ENCODE measurements around the gene EMX1. TPM values are rescaled to one million over a fixed set of nuclear protein-coding genes. Genes with fewer than 3 reads are reported as not detected.
A peak's percentile ranks its signal among the peaks of the same experiment; 100 is the strongest.

Gene EMX1
- total RNA-seq, 1 experiment from 2014 or later = 0.72 TPM

GRCh38 chr2:72927619-72928550 lies 10.6 kb downstream of the EMX1 start:
- Histone ChIP-seq H3K27ac (ENCODE audit: insufficient read length, low read depth, low read length) (no peak overlapping the region), H2BK5ac (ENCODE audit: insufficient read length, low read length) (no peak overlapping the region), H2BK20ac (ENCODE audit: low read depth, low read length, poor library complexity, severe bottlenecking) (no peak overlapping the region), H2AK5ac (ENCODE audit: insufficient read length, low read length) (no peak overlapping the region), H2BK120ac (ENCODE audit: low read depth, low read length, poor library complexity, severe bottlenecking) (no peak overlapping the region), H3K9ac (ENCODE audit: extremely low read depth, insufficient read length, low read length) (no peak overlapping the region), H3K27me3 (ENCODE audit: insufficient read depth, low read length) (peaks cover 59% of the 10 kb centered on the region), H3K79me1 (ENCODE audit: insufficient read depth, low read depth, low read length, poor library complexity, severe bottlenecking) (no peaks in the 10 kb centered on the region), H2BK12ac (ENCODE audit: insufficient read length, low read depth, low read length) (no peak overlapping the region), H3K9me3 (ENCODE audit: control insufficient read depth, low read depth, low read length) (no peaks in the 10 kb centered on the region), H3T11ph (ENCODE audit: low read length) (no peak overlapping the region), H3K23me2 (ENCODE audit: insufficient read length, low read depth, low read length, poor library complexity, severe bottlenecking) (peaks cover 9% of the 10 kb centered on the region), H4K5ac (ENCODE audit: insufficient read length, low read depth, low read length) (no peak overlapping the region), H4K91ac (ENCODE audit: insufficient read length, low read depth, low read length) (no peak overlapping the region), H3K4ac (ENCODE audit: low read depth, low read length) (no peak overlapping the region), H3K56ac (ENCODE audit: insufficient read length, low read depth, low read length) (no peak overlapping the region), H4K20me1 (ENCODE audit: control insufficient read depth, insufficient read depth, insufficient read length) (no peaks in the 10 kb centered on the region), H3K79me2 (ENCODE audit: insufficient read depth, low read length) (no peaks in the 10 kb centered on the region), H4K8ac (replicated peaks; ENCODE audit: insufficient read length, low read depth, low read length) (no peak overlapping the region), H2AFZ (ENCODE audit: low read length) (no peak overlapping the region), H3K4me2 (ENCODE audit: insufficient read depth, insufficient read length, low read length) (no peak overlapping the region), H3K14ac (ENCODE audit: insufficient read depth, low read length) (no peak overlapping the region), H3K4me1 (ENCODE audit: insufficient read depth, low read length) (no peaks in the 10 kb centered on the region), H3K23ac (ENCODE audit: insufficient read length, low read depth, low read length) (no peak overlapping the region), H2BK15ac (ENCODE audit: low read depth, low read length) (no peak overlapping the region), H3K18ac (ENCODE audit: insufficient read length, low read depth, low read length) (no peak overlapping the region)
- Mint-ChIP-seq H3K9me3 (peaks cover 0 to 2% of the 10 kb centered on the region in 2 experiments; a peak in 1 of 5 replicates), H3K27ac (no peak overlapping the region), H3K4me3 (no peak overlapping the region), H3K36me3 (ENCODE audit: insufficient read depth in 1 of 3, low read depth in 3 of 3) (no peaks in the 10 kb centered on the region; a peak in 1 of 7 replicates), H3K27me3 (ENCODE audit: low read depth) (no peaks in the 10 kb centered on the region; the same call in 1 of the 2 replicates), H3K4me1 (peaks cover 15 to 17% of the 10 kb centered on the region in 2 experiments)
- no CpG with 5 or more reads among the region's 8 CpGs for WGBS (ENCODE audit: extremely low coverage, insufficient read length, low lambda C conversion rate)
- DNase-seq = peak; percentile 13
- TF ChIP-seq CTCF (conservative IDR thresholded peaks at IDR 0.05) = no peak
